ENCODE data around the gene CXCL8.
"Not testable (repeated sequence)": the region's sequence is repeated elsewhere in the genome, so short reads cannot be mapped to it uniquely, and the experiment has no call there.

The CXCL8 gene

DNA sequence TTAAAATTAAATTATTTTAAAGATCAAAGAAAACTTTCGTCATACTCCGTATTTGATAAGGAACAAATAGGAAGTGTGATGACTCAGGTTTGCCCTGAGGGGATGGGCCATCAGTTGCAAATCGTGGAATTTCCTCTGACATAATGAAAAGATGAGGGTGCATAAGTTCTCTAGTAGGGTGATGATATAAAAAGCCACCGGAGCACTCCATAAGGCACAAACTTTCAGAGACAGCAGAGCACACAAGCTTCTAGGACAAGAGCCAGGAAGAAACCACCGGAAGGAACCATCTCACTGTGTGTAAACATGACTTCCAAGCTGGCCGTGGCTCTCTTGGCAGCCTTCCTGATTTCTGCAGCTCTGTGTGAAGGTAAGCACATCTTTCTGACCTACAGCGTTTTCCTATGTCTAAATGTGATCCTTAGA, at the start of gene CXCL8:
Gene CXCL8, plus strand, starts transcription at position 217 of the 426 bp plus-strand sequence. Its CDS starts 90 bp downstream, at position 307.
- DNase-seq (ENCODE audit: low read depth in 2 of 2): peak; percentile 42 to 50

DNA sequence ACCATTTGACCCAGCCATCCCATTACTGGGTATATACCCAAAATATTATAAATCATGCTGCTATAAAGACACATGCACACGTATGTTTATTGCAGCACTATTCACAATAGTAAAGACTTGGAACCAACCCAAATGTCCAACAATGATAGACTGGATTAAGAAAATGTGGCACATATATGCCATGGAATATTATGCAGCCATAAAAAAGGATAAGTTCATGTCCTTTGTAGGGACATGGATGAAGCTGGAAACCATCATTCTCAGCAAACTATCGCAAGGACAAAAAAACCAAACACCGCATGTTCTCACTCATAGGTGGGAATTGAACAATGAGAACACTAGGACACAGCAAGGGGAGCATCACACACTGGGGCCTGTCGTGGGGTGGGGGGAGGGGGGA, 49.2 kb upstream of the CXCL8 start:
- DNase-seq (ENCODE audit: low read depth in 2 of 2): not testable (repeated sequence)

DNA sequence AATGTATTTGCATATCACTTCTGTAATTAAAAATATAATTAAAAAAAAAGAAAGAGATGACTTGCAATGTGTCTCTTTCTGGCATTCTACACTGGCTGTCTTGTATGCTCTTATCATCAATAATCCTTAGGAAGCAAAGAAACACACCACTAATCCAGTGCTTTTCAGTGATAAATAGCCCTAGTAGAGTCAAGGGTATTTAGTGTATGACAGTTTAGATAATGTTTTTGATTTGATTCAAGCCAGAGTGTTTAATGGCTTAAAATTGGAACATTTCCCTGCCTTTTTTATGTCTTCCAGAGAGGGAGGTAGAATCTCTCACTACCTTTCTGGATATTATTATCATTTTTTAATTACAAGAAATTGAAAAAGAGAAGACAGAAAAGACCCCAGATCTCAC, 48.6 kb upstream of the CXCL8 start:
- no peak for DNase-seq (ENCODE audit: low read depth in 2 of 2)

DNA sequence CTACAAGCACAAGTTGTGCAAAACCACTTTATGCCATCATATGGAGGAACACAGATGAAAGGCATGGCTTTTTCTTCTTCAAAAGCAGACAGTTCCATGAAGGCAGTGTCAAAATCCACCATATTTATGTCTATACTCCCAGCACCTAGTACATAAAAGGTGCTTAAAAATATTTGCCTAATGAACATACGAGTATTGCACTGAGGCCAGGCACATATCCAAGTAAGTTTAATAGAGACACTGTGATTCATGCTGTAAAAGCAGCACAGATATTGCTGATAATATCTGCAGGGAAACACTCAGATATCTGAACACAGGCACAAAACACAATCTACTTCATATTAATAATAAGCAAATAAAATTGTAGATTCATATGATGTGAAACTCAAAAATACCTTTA, 48.1 kb upstream of the CXCL8 start:
- no peak for DNase-seq (ENCODE audit: low read depth in 2 of 2)

DNA sequence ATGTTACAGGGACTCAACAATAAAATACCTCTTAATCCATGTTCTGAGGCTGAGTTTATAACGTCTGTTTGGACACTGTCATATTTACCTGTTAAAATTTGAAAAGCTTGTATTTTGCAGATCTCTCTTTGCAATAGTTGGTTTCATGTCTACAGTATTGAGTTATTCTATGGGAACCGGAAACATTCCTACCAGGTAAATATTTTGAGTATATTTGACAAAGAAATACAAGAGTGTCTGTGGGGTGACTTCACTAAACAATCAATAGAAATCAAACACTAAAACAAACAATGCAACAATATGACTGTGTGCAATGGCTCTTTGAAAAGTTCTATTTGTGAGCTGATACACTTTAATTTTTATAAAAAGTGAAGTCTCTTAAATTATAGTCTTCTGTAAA, 47.7 kb upstream of the CXCL8 start:
- DNase-seq (ENCODE audit: low read depth in 2 of 2): no peak

DNA sequence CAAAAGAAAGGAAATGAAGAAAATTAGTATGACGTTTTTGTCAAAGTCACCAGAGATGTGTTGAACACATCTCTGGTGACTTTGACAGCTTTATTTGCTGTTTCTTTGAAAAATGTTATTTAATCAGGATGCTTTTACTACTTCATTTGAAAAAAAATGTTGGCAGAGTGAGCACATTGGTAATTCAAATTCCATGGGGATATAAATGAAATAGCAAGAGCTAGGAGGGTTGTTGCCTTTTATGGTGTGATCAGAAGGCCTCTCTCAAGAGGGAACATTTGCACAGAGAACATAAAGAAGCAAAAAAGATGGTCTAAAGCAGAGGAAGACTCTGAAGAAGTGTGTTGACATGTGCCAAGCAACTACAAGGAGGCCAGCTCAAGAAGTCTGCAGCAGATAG, 46.6 kb upstream of the CXCL8 start:
- no peak for DNase-seq (ENCODE audit: low read depth in 2 of 2)

DNA sequence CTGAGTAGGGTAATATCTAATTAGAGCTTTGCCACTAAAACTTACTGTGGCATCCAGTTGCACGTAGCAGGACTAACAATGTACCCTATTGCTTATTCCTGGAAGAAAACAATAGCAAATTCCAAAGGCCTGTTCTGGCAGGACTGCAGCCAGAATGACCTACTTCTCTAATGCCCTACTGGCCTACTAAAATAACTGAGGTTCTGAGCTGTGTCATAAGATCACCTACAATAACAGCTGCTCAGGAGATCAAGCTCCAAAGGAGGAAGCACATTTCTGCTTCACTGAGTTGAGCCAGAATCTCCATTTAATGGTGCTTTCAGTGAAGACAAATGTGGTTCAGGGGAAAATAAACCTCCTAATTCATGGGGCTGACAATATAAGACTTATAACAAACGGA, 42.2 kb upstream of the CXCL8 start:
- DNase-seq (ENCODE audit: low read depth in 2 of 2): no peak

DNA sequence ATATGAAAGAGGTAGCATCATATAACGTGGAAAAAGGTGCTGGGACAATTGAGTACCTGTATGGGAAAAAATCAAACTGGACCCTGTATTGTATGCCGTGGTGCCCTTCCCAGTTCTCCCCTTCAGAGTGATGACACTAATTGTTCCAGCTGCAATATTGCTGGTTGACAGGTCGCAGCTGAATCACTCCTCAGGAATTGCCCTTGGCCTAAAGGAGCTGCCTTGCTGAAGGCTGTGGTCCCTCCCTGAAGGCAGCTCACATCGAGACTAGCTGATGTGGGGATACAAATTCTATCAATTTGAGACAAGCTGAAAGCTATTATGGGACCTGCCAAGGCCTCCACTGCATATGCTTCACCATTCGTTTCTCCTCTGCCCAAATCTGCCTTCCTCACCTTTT, 39.3 kb upstream of the CXCL8 start:
- no peak for DNase-seq (ENCODE audit: low read depth in 2 of 2)

DNA sequence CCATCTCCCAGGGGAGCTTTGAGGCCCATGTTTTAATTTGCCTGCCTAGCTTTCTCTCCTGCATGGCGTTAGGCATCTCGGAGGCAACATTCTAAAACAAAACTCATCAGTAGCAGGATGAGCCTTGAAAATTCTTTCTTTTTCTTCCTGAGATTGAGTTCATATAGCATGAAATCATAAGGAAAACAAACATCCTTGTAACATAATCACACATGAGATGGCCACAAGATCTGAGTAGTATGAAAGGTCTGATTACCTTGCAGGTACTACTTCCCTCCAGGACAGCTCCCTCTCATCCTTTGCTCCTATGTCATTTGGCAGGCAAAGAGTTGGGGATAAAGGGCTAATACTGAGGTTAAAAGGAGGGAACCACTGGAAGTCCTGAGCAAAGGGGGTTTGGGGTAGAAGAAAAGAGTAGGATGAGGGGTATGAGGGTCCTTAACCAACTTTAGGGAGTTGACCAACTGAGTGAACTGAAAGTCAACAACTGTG, 37.5 kb upstream of the CXCL8 start:
- no peak for DNase-seq (ENCODE audit: low read depth in 2 of 2)

DNA sequence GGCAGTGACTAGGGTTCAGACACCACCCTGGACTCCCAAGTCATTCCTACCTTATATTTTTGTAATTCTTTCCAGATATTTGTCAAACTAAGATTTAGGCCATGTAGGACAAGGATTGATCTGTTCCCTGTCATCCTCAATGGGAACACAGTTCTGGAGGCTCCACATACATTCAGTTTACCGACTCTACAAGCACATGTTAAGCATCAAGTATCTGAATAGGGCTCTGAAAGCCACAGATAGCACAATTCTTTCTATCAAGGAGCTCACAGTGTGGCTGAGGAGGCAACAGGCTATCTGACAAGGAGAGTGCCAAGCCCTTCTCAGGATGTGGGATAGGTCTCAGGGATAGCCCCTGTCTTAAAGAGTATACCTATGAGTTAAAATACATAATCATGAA, 37.0 kb upstream of the CXCL8 start:
- DNase-seq (ENCODE audit: low read depth in 2 of 2): no peak

DNA sequence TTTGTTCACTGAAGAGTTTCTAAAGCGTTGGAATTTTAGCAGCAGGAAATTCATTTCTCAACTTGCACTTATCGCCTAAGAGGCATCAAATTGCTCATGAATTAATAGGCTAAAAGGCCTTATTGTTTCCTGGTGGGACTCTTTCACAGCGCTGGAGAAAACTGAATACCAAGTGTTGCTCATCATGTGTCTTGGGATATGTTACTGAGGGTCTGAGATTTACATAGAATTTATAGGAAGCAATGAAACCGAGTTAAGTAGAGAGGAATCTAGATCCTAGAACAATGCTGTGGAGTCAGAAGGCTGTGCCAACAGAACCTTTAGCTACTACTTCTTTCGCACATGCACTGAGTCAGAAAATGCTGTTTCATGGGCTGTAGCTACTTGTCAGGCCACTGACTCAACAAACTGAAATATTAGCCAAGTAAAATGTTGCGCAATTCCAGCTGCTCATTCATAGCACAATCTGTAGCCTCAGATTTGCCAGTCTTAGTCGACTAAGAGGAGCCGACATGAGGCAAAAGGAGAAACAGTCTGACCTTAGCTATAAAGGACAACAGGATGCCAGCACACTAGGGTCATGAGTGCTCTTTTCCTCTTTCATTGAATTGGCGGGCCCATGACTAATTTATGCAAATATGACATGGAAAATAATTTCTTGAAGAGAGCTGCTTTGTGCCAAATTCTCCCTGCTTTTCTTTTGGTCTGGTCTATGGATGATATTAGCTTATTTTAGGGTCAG, 35.9 kb upstream of the CXCL8 start:
- peak; percentile 98 for DNase-seq (ENCODE audit: low read depth in 2 of 2)

DNA sequence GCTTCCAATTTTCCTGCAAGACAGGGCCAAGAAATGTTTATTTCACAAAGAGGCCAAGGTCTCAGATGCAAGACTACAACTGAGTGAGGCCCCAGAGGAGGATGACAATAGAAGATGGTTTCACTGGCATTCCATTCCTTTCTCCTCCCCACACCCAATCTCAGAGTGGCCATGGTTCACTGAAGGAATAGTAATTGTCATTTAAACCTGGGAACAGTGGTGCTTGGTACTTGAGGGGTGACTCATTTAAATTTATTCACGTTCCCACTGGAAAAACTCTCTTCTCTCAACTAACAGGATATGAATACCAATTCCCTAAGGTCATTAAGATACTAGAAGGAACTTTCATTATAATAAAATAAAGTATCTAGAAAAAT, 35.3 kb upstream of the CXCL8 start:
- peak in 1 of 2 experiments; percentile 48 for DNase-seq (ENCODE audit: low read depth in 2 of 2)

DNA sequence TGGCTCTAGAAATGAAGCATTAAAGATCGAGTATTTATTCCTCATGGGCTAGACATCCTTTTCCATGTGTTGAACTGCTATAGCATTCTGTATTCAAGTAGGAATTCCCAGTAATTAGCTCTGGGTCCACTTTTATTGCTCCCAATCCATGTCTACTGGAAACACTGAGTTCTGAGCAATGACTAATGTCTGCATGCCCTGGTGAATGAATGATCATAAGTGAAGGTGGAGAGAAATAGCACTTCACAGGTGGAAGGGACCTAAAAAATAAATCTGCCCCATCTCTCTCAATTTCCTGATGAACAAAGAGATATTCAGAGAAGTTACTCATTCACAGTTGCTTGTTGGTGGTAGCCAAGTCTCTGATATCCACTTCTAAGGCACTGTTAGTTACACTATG, 34.6 kb upstream of the CXCL8 start:
- DNase-seq (ENCODE audit: low read depth in 2 of 2): no peak

DNA sequence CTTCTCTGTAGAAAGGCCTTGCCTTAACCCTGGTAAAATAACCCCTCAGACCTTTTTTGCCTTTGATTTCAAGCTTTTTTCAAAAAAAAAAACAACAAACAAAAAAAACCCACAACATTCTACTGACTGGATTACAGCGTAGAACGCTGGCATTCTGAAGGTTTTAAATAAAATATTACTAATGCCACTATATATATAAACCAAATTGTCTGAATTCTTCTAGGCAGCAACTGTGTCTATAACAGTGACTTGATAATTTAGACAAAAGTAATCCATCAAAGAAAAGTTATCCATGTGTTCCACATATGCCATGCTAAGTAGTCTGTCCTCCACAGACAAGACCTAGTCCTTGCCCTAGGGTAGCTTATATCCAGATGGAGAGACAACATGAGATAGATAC, 33.6 kb upstream of the CXCL8 start:
- no peak for DNase-seq (ENCODE audit: low read depth in 2 of 2)

DNA sequence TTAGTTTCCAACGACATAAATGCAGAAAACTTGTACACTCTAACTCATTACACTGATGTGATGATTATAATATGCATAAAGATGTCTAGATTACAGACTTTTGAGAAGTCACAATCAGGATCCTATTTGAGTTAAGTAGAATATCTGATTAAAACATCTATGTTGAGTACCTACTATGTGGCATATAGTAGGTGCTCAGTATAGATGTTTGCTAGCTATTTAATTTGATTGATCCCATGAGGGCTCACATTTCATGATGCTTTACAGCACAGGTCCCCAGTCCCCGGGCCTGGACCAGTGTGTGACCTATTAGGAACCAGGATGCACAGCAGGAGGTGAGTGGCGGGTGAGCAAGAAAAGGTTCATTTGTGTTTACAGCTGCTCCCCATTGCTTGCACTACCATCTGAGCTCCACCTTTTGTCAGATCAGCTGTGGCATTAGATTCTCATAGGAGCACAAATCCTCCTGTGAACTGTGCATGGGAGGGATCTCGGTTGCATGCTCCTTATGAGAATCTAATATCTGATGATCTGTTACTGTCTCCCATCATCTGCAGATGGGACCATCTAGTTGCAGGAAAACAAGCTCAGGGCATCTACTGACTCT, 33.0 kb upstream of the CXCL8 start:
- DNase-seq (ENCODE audit: low read depth in 2 of 2): no peak

DNA sequence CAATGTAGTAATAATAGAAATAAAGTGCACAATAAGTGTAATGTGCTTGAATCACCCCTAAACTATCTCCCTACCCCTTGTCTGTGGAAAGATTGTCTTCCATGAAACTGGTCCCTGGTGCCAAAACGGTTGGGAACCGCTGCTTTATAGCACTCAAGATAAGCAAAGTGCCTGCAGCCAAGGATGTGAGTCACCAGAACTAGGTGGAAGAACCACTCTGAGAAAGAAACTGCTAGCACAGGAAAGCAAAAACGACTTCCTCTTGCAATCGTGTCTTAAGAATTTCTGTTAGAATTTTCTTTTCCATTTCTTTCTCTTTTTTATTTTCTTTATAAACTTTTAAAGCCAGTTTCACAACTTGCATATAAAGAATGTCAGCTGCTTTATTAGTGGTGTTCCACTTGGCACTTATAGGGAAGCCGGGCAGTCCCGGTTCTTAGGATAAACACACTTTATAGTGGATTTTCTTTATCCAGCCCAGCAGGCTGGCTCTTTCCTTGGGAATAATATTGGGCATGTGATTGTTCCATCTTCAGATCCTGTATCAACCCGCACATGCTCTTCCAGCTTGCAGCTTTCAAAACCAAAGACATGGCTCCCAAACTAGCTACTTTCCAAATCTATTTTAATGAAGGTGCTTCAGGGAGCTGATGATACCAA, 32.3 kb upstream of the CXCL8 start:
- peak in 1 of 2 experiments; percentile 59 for DNase-seq (ENCODE audit: low read depth in 2 of 2)

DNA sequence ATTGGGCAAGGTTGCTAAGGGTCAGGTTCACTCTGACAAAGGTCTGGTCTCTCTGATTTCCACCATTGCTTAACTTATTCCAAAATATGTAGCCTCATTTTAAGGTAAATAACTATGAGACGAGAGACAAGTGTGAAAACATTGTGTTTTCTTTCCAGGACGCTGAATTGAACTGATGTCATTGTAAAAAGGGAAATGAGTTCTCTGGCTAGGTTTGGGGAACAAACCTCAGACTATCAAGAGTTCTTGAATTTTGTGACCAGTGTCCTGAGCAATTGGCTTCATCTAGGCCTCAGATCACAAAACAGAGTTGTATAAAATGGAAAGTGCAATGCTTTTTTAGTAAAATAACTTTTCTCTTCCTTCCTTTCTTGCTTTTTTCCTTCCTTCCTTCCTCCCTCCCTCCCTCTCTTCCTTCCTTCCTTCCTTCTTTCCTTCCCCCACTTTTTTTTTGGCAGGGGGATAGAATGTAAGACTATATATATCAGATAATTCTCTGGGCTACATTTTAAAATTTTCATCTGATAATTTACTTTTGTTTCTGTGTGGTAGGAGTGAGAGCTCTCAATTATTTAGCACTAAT, 30.8 kb upstream of the CXCL8 start:
- no peak for DNase-seq (ENCODE audit: low read depth in 2 of 2)

DNA sequence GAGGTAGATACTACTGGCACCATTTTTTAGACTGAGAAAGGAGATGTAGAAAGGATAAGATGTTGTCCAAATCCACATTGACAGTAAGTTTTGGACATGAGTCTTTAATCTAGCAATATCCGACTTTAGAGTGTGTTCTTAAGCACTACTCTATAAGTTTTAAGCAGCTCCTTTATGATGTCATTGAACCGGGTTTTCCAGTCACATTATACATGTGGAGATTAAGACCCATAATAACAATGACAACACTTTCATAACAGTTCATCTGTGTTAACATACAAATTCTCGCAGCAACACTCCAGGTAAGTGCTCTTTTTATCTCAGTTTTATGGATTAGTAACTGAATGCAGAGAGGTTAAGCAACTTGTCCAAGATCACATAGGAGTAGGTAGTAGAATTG, 30.3 kb upstream of the CXCL8 start:
- DNase-seq (ENCODE audit: low read depth in 2 of 2): no peak

DNA sequence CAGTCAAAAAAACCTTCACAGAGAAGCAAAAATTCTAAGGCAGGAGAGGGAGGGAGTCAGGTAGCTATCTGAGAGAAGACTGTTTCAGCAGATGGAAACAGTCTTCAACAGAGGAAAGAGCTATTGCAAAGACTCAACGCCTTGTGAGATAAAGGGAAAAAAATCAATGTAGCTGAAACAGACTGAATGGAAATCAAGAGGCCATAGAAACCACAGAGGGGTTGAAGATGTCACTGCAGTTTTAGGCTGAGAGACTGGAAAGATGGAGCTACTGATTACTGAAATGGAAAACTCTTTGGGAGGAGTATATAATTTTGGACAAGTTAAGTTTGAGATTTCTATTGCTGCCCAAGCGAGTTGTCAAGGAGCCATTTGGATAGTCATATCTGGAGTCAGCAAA, 28.4 kb upstream of the CXCL8 start:
- DNase-seq (ENCODE audit: low read depth in 2 of 2): no peak

DNA sequence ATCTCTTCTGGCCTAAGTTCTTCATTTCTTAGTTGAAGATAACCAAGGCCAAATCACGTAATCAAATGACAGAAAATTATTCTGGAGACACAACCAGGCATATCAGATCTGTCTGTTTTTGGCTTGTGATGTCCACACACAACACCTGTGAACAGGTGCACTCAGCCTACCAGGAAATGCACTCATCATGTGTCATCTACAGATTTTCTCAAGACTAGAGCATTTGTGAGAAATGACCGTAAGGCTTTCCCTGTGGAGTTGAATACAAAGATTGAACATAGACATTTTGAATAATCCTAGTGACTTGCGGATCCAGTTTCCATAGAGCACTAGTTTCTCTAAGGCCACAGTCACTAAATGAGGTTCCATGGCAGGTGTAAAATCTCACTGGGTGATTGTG, 26.7 kb upstream of the CXCL8 start:
- DNase-seq (ENCODE audit: low read depth in 2 of 2): no peak

DNA sequence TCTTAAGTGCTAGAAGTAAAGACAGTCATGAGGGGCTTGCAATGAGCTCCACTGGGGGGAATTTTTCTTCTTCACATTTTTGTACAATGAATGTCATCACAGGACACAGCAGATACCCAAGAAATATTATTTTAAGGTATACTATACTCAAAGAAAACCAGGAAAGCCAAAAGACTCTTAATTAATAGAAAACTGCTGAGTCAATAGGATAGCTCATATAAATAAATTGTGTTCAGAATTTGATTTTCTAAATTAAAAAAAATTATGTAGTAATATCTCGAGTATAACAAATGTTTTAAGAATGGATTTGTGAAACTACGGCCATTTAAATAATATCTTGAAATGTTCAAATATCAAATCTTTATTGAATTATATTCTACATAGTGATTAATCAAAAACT, 25.7 kb upstream of the CXCL8 start:
- DNase-seq (ENCODE audit: low read depth in 2 of 2): no peak

DNA sequence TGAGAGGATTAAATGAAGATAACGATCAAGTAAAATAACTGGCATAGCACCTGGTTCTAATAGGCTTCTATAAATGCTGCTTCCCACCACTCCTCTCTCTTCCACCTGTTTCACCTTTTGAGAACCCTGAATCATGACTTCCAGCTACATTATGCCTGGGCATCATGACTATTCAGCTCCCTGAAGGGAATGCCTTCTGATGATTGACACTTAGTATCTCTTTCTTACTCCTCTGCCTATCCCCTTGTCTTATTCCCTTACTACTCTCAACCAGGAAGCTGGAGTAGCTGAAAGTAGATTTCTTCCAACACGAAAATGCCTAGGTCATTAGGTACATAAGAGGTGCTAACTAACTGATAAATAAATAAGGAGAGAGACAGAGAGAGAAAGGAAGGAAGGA, 24.7 kb upstream of the CXCL8 start:
- no peak for DNase-seq (ENCODE audit: low read depth in 2 of 2)
